OCI-LY1 (cell line): ENCODE results near the gene HPS5.

Experiments
- H2AFZ ChIP-seq: fragments of 200-600 bp; sonication (generic), shearing (Covaris generic); 2 replicates; pipeline ENCODE4 v1.6.0; 2014; ENCODE audit warnings: antibody characterized with exemption, mild to moderate bottlenecking, low read length
- H3F3A ChIP-seq: fragments of 200-600 bp; sonication (generic), shearing (Covaris generic); 2 replicates; pipeline ENCODE4 v1.6.0; 2014; ENCODE audit warnings: mild to moderate bottlenecking, antibody characterized with exemption, low read length, moderate library complexity; ENCODE audit not compliant: insufficient read depth
- H3K27ac ChIP-seq: fragments of 200-600 bp; sonication (generic); 2 replicates; pipeline ENCODE4 v1.5.1; 2014; ENCODE audit warnings: low read length, mixed run types, mild to moderate bottlenecking, low read depth; ENCODE audit not compliant: poor library complexity, severe bottlenecking
- H3K27me3 ChIP-seq: fragments of 200-600 bp; sonication (generic); 2 replicates; pipeline ENCODE4 v1.6.0; 2014; ENCODE audit warnings: antibody characterized with exemption, mild to moderate bottlenecking, low read length, moderate library complexity; ENCODE audit not compliant: insufficient read depth
- H3K36me3 ChIP-seq: fragments of 200-600 bp; sonication (generic); 2 replicates; pipeline ENCODE4 v1.6.1; 2014; ENCODE audit warnings: mild to moderate bottlenecking, antibody characterized with exemption, low read length, moderate library complexity, mixed read lengths; ENCODE audit not compliant: insufficient read depth
- H3K4me1 ChIP-seq: fragments of 200-600 bp; sonication (generic); 2 replicates; pipeline ENCODE4 v1.5.1; 2014; ENCODE audit warnings: mild to moderate bottlenecking, low read length, moderate library complexity; ENCODE audit not compliant: insufficient read depth, severe bottlenecking
- H3K4me2 ChIP-seq: fragments of 200-600 bp; sonication (generic), shearing (Covaris generic); 2 replicates; pipeline ENCODE4 v1.6.1; 2014; ENCODE audit warnings: low read length
- H3K4me3 ChIP-seq: fragments of 200-600 bp; sonication (generic); 2 replicates; pipeline ENCODE4 v1.5.1; 2014; ENCODE audit warnings: low read length, low read depth, mild to moderate bottlenecking, mixed read lengths; ENCODE audit not compliant: poor library complexity, severe bottlenecking
- H3K79me2 ChIP-seq: fragments of 200-600 bp; shearing (Covaris generic); 2 replicates; pipeline ENCODE4 v1.6.1; 2016; ENCODE audit warnings: mixed run types, low read length, mixed read lengths; ENCODE audit not compliant: insufficient read depth
- H3K9ac ChIP-seq: fragments of 200-600 bp; sonication (generic), shearing (Covaris generic); 2 replicates; pipeline ENCODE4 v1.6.1; 2014; ENCODE audit warnings: mild to moderate bottlenecking, low read length, mixed read lengths
- H3K9me2 ChIP-seq: fragments of 200-600 bp; sonication (generic), shearing (Covaris generic); 2 replicates; pipeline ENCODE4 v1.6.1; 2014; ENCODE audit warnings: low read depth, mild to moderate bottlenecking, low read length, mixed read lengths
- H3K9me3 ChIP-seq: fragments of 200-600 bp; shearing (Covaris generic); 2 replicates; pipeline ENCODE4 v1.6.1; 2014; ENCODE audit warnings: low read length, mixed read lengths
- H4K20me1 ChIP-seq: fragments of 200-600 bp; sonication (generic), shearing (Covaris generic); 2 replicates; pipeline ENCODE4 v1.6.0; 2016; ENCODE audit warnings: mild to moderate bottlenecking, low read length; ENCODE audit not compliant: insufficient read depth
- EZH2 ChIP-seq: fragments of 200-600 bp; sonication (generic), shearing (Covaris generic); IDR thresholded peaks from 2 replicates; pipeline ENCODE4 v1.8.0; 2017; ENCODE audit warnings: borderline replicate concordance, mixed run types, mild to moderate bottlenecking, antibody characterized with exemption, low read length, moderate library complexity, mixed read lengths
- TF ChIP-seq, protein P1 (sequence below): fragments of 200-600 bp; sonication (generic), shearing (Covaris generic); IDR thresholded peaks from 2 replicates; pipeline ENCODE4 v1.5.1; 2017; ENCODE audit warnings: mild to moderate bottlenecking, antibody characterized with exemption, low read length, moderate library complexity, mixed read lengths

Gene HPS5

GRCh38 chr11:18245396-18245795 lies 76.5 kb downstream of the HPS5 start:
- Histone ChIP-seq H3F3A (no peaks in the 10 kb centered on the region), H3K9me2 (no peaks in the 10 kb centered on the region), H3K4me2 (no peak overlapping the region), H3K27ac (no peak overlapping the region), H3K79me2 (no peaks in the 10 kb centered on the region), H3K36me3 (no peaks in the 10 kb centered on the region), H2AFZ (no peak overlapping the region), H3K4me1 (peaks cover 10% of the 10 kb centered on the region), H3K9me3 (no peaks in the 10 kb centered on the region), H4K20me1 (no peaks in the 10 kb centered on the region), H3K9ac (no peak overlapping the region), H3K27me3 (no peaks in the 10 kb centered on the region), H3K4me3 (no peak overlapping the region)
- TF ChIP-seq EZH2, result no peak
- TF ChIP-seq, protein P1, sequence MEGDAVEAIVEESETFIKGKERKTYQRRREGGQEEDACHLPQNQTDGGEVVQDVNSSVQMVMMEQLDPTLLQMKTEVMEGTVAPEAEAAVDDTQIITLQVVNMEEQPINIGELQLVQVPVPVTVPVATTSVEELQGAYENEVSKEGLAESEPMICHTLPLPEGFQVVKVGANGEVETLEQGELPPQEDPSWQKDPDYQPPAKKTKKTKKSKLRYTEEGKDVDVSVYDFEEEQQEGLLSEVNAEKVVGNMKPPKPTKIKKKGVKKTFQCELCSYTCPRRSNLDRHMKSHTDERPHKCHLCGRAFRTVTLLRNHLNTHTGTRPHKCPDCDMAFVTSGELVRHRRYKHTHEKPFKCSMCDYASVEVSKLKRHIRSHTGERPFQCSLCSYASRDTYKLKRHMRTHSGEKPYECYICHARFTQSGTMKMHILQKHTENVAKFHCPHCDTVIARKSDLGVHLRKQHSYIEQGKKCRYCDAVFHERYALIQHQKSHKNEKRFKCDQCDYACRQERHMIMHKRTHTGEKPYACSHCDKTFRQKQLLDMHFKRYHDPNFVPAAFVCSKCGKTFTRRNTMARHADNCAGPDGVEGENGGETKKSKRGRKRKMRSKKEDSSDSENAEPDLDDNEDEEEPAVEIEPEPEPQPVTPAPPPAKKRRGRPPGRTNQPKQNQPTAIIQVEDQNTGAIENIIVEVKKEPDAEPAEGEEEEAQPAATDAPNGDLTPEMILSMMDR, result no peak

GRCh38 chr11:18243783-18244362 lies 78.1 kb downstream of the HPS5 start:
- no peaks in the 10 kb centered on the region for H3K79me2 ChIP-seq
- no peak overlapping the region for H3K9ac ChIP-seq
- peak overlapping the region; percentile 62; the same call in 1 of the 2 replicates for H2AFZ ChIP-seq
- no peaks in the 10 kb centered on the region for H4K20me1 ChIP-seq
- no peak overlapping the region for H3K27ac ChIP-seq
- no peaks in the 10 kb centered on the region for H3K27me3 ChIP-seq
- H3K4me2 ChIP-seq, result no peak overlapping the region
- no peak overlapping the region for H3K4me3 ChIP-seq
- no peaks in the 10 kb centered on the region for H3K36me3 ChIP-seq
- no peak for TF ChIP-seq EZH2
- TF ChIP-seq, protein P1, result peak; percentile 84
- H3K9me2 ChIP-seq, result no peaks in the 10 kb centered on the region
- no peaks in the 10 kb centered on the region for H3K9me3 ChIP-seq
- peaks cover 10% of the 10 kb centered on the region for H3K4me1 ChIP-seq
- H3F3A ChIP-seq, result no peaks in the 10 kb centered on the region

GRCh38 chr11:18239655-18240054 lies 82.3 kb downstream of the HPS5 start:
- no peaks in the 10 kb centered on the region for H3K4me1 ChIP-seq
- TF ChIP-seq EZH2, result no peak
- TF ChIP-seq, protein P1, result no peak
- no peak overlapping the region for H2AFZ ChIP-seq
- no peaks in the 10 kb centered on the region for H3K36me3 ChIP-seq
- no peaks in the 10 kb centered on the region for H4K20me1 ChIP-seq
- no peak overlapping the region for H3K9ac ChIP-seq
- H3K9me3 ChIP-seq, result no peaks in the 10 kb centered on the region
- no peaks in the 10 kb centered on the region for H3K79me2 ChIP-seq
- H3K9me2 ChIP-seq, result no peaks in the 10 kb centered on the region
- no peaks in the 10 kb centered on the region for H3F3A ChIP-seq
- no peak overlapping the region for H3K27ac ChIP-seq
- H3K4me2 ChIP-seq, result no peak overlapping the region
- H3K27me3 ChIP-seq, result no peaks in the 10 kb centered on the region
- no peak overlapping the region for H3K4me3 ChIP-seq
